Measurements from ENCODE around the gene SCAMP4.

DNA sequence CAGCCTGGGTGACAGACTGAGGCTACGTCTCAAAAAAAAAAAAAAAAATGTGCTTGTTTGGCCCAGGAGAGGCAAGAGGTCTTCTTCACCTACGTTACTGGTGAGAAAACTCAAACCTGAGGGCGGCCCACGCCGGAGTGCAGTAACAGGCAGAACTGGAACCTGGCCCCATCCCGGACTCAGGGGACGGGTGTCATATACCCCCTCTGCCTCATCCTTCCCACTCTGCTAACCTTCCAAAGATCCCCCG, 414 bp upstream of the SCAMP4 start:
- TF ChIP-seq POLR2AphosphoS5 (IDR thresholded peaks at IDR 0.05; ENCODE audit: low read depth) (no peak), JUNB (IDR thresholded peaks at IDR 0.05; ENCODE audit: unreplicated experiment) (no peak), EZH2 (IDR thresholded peaks at IDR 0.05; ENCODE audit: low read depth, unreplicated experiment) (no peak), EZH2phosphoT487 (IDR thresholded peaks at IDR 0.05; ENCODE audit: unreplicated experiment) (no peak), REST (IDR thresholded peaks at IDR 0.05; ENCODE audit: unreplicated experiment) (no peak), CREB1 (CRISPR knock-in tag; IDR thresholded peaks at IDR 0.05; ENCODE audit: low read depth) (no peak), ZNF114 (CRISPR knock-in tag; IDR thresholded peaks at IDR 0.05) (no peak)
- TF ChIP-seq, protein P1, sequence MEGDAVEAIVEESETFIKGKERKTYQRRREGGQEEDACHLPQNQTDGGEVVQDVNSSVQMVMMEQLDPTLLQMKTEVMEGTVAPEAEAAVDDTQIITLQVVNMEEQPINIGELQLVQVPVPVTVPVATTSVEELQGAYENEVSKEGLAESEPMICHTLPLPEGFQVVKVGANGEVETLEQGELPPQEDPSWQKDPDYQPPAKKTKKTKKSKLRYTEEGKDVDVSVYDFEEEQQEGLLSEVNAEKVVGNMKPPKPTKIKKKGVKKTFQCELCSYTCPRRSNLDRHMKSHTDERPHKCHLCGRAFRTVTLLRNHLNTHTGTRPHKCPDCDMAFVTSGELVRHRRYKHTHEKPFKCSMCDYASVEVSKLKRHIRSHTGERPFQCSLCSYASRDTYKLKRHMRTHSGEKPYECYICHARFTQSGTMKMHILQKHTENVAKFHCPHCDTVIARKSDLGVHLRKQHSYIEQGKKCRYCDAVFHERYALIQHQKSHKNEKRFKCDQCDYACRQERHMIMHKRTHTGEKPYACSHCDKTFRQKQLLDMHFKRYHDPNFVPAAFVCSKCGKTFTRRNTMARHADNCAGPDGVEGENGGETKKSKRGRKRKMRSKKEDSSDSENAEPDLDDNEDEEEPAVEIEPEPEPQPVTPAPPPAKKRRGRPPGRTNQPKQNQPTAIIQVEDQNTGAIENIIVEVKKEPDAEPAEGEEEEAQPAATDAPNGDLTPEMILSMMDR (conservative IDR thresholded peaks at IDR 0.05; ENCODE audit: low read depth in 2 of 2), result no peak
- TF ChIP-seq, protein P2, sequence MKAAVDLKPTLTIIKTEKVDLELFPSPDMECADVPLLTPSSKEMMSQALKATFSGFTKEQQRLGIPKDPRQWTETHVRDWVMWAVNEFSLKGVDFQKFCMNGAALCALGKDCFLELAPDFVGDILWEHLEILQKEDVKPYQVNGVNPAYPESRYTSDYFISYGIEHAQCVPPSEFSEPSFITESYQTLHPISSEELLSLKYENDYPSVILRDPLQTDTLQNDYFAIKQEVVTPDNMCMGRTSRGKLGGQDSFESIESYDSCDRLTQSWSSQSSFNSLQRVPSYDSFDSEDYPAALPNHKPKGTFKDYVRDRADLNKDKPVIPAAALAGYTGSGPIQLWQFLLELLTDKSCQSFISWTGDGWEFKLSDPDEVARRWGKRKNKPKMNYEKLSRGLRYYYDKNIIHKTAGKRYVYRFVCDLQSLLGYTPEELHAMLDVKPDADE (IDR thresholded peaks at IDR 0.05), result no peak

All from GM23338 (cell line).